HG03097 (cell line): ENCODE data around the gene SERPINB8.

Source experiments
- ATAC-seq: cut with Tn5 transposase; IDR thresholded peaks from one replicate; pipeline ENCODE4 v1.9.1; 2021; ENCODE audit not compliant: unreplicated experiment, low FRiP score

Gene SERPINB8

DNA sequence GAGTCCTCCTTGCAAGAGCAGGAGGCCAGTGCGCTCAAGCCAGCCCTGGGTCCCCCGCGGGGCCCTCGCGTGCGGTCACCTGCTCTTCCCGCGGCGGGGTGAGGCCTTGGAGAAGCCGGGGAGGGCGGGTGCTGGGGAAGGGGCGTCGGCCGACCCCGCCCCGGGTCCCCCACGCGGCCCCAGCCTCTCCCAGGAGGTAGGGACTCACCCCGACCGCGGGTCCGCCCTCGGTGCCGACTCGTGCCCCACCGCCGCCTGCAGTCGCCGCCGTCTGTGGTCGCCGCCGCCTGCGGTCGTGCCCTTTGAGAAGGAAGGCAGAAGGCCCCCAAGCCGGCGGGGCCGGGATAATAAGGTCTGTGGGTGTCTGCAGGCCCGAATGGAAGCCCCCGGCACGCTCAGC is 32.7 kb downstream of the SERPINB8 start:
- no peak for ATAC-seq

DNA sequence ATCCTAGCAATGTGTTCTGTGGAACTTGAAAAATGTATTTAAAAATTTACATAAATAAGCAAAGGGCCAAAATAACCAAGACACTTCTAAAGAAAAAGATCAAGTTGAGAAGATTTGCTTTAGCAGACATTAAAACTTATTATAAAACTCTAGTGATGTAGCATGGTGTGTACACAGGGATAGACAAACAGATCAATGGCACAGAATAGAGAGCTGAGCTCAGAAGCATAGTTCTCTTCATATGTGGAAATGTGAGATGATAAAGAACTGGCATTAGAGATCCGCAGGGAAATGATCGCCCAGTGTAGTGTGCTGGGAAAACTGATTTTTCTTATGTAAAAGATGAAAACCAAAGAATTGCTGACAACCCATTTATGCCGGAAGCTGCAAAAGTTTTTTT is 39.4 kb downstream of the SERPINB8 start:
- no peak for ATAC-seq

- no peak for ATAC-seq
These were observed 41.6 kb downstream of the SERPINB8 start for GRCh38 chr18:64011513-64011912.

- no peak for ATAC-seq
These were observed 48.0 kb downstream of the SERPINB8 start for GRCh38 chr18:64017870-64018269.

- ATAC-seq: no peak
These were observed 50.3 kb downstream of the SERPINB8 start for GRCh38 chr18:64019922-64020756.

DNA sequence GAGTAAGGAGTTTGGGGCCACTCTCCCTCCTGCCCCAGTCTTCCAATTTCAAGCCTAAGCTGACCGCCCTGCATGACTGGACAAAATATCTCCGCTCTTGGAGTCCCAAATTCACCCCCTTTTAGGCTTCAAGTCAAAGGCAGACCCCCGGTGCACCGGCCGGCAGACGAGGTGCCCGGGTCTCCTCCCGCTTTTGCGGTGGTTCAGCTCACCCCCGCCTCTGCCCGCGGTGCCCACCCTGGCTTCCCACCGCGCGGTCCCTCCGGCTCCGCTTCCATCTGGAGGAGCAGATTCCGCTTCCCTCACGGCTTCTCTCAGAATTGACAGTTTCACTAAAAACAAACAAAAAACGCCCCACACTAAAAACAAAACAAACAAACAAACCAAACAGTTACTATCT is 56.5 kb downstream of the SERPINB8 start:
- no peak for ATAC-seq

GRCh38 chr18:64027931-64028695 is 58.2 kb downstream of the SERPINB8 start:
- ATAC-seq: no peak

DNA sequence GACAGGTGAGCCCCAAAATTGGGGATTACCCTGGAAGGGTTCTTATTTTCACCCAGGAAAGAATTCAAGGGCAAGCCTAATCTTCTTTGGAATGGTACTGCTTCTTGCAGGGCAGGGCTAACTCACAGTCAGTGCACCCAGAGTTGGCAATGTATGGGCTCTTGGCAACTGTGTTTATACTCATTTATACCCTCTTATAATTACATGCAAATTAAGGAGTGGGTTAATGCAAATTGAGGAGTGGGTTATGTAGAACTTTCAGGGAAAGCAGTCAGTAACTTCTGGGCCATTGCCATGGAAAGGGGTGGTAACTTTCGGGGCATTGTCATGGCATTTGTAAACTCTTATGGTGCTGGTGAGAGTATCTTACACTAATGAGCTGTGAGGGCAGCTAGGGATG is 59.2 kb downstream of the SERPINB8 start:
- ATAC-seq: no peak

DNA sequence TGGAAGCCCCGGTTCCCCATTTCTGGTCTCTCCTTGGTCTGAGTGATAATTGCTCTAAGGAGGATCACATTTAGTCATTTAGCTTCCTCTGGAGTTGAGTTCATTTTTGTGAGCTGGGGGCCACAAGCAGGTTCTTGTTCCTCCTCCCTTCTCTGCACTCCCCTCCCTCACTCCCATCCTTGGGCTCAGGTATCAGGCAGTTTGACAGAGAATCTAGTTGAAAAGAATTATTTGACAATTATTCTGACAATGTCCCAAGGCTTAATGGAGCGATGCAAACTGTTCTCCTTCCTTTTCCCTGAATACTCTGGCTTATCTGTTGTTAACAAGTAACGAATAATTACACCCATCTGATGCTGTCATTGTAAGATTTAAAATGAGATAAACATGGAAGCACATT is 61.5 kb downstream of the SERPINB8 start:
- no peak for ATAC-seq

DNA sequence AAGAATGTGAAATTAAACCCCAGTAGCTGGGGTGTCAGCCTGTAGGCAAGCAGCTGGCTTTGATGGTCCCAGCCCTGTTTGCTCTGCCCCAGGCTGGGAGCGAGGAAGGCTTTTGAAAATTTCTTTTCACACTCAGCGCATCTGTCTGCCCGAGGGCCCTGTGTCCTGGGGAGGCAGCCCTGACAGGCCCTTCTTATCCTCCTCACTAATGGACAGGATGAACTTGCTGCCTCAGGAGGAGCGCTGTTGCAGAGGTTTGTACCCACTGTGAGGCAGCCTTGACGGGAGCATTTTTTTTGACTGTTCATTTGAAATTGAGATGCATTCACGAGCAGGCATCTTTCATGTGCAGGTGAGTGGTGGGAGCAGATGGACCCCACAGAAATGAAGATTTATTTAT is 62.4 kb downstream of the SERPINB8 start:
- ATAC-seq: no peak

DNA sequence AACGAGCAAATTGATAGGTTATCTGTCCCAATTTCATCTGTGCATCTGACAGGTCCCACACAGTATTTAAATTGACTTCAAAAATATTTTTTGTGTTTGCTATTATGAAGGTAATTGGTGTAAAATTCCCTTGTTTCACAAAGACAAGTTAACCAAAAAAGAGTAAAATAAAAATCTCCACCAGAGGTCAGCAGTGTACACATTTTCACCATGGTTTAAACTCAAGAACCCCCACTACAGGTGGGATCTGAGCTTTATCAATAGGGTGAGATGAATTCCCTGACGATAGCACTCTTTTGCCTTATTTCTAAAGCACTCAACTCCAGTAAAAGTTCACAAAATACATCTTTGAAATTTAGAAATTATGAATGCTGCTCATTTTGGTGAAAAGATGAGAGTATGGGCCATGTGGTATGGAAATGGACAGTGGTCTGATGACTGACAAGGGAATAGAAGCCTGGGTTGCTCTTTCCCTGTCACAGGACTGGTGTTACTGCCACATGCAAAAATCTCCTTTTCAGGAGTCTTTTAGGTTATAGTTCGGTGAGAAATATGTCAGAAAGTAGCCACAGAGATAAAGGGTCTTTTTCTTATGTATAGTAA is 68.0 kb downstream of the SERPINB8 start:
- no peak for ATAC-seq
